ENCODE measurements around the gene SELP. TPM values are rescaled to one million over a fixed set of nuclear protein-coding genes. Genes with fewer than 3 reads are reported as not detected.

The SELP gene
- total RNA-seq, 1 donor from 2014 or later, result not detected

- Histone ChIP-seq H3K4me3 (ENCODE audit: low read depth, low read length) (no peak overlapping the region), H3K27me3 (ENCODE audit: control insufficient read depth, insufficient read depth, low read length) (no peaks in the 10 kb centered on the region), H3K36me3 (ENCODE audit: control insufficient read depth, insufficient read depth, low read length) (no peaks in the 10 kb centered on the region)
- no peak for DNase-seq (ENCODE audit: low read depth)
- no peak for FAIRE-seq
- TF ChIP-seq CTCF (IDR thresholded peaks at IDR 0.05; ENCODE audit: insufficient read depth, low read length, severe bottlenecking), result no peak
These were observed 55.6 kb downstream of the SELP start for GRCh38 chr1:169574336-169574735.

- no peak overlapping the region for H3K4me3 ChIP-seq (ENCODE audit: low read depth, low read length)
- no peaks in the 10 kb centered on the region for H3K36me3 ChIP-seq (ENCODE audit: control insufficient read depth, insufficient read depth, low read length)
- no peak for TF ChIP-seq CTCF (IDR thresholded peaks at IDR 0.05; ENCODE audit: insufficient read depth, low read length, severe bottlenecking)
- no peaks in the 10 kb centered on the region for H3K27me3 ChIP-seq (ENCODE audit: control insufficient read depth, insufficient read depth, low read length)
- no peak for FAIRE-seq
- peak; percentile 30 for DNase-seq (ENCODE audit: low read depth)
These were observed 57.7 kb downstream of the SELP start for GRCh38 chr1:169572187-169572586.

GRCh38 chr1:169571450-169571849, 58.5 kb downstream of the SELP start:
- no peak for TF ChIP-seq CTCF (IDR thresholded peaks at IDR 0.05; ENCODE audit: insufficient read depth, low read length, severe bottlenecking)
- Histone ChIP-seq H3K4me3 (ENCODE audit: low read depth, low read length) (no peak overlapping the region), H3K36me3 (ENCODE audit: control insufficient read depth, insufficient read depth, low read length) (no peaks in the 10 kb centered on the region), H3K27me3 (ENCODE audit: control insufficient read depth, insufficient read depth, low read length) (no peaks in the 10 kb centered on the region)
- DNase-seq (ENCODE audit: low read depth) (no peak), FAIRE-seq (no peak)

GRCh38 chr1:169570172-169570574, 59.8 kb downstream of the SELP start:
- DNase-seq (ENCODE audit: low read depth) (no peak), FAIRE-seq (no peak)
- TF ChIP-seq CTCF (IDR thresholded peaks at IDR 0.05; ENCODE audit: insufficient read depth, low read length, severe bottlenecking), result no peak
- H3K36me3 ChIP-seq (ENCODE audit: control insufficient read depth, insufficient read depth, low read length), result no peaks in the 10 kb centered on the region
- no peak overlapping the region for H3K4me3 ChIP-seq (ENCODE audit: low read depth, low read length)
- no peaks in the 10 kb centered on the region for H3K27me3 ChIP-seq (ENCODE audit: control insufficient read depth, insufficient read depth, low read length)

- no peaks in the 10 kb centered on the region for H3K36me3 ChIP-seq (ENCODE audit: control insufficient read depth, insufficient read depth, low read length)
- H3K4me3 ChIP-seq (ENCODE audit: low read depth, low read length), result no peak overlapping the region
- FAIRE-seq, result no peak
- TF ChIP-seq CTCF (IDR thresholded peaks at IDR 0.05; ENCODE audit: insufficient read depth, low read length, severe bottlenecking), result no peak
- DNase-seq (ENCODE audit: low read depth), result no peak
- no peaks in the 10 kb centered on the region for H3K27me3 ChIP-seq (ENCODE audit: control insufficient read depth, insufficient read depth, low read length)
These were observed 61.4 kb downstream of the SELP start for GRCh38 chr1:169568497-169568896.

All from bronchial epithelial cell (primary cell).